ENCODE data around the gene TOX4. TPM values are rescaled to one million over a fixed set of nuclear protein-coding genes. Genes with fewer than 3 reads are reported as not detected.

The TOX4 gene
- total and polyA plus RNA-seq, 9 of the 15 experiments (the other 6 are each of a cell fraction or from before 2014, with no cell fraction given): 9.9 to 76.5 (median 41.0) TPM

DNA sequence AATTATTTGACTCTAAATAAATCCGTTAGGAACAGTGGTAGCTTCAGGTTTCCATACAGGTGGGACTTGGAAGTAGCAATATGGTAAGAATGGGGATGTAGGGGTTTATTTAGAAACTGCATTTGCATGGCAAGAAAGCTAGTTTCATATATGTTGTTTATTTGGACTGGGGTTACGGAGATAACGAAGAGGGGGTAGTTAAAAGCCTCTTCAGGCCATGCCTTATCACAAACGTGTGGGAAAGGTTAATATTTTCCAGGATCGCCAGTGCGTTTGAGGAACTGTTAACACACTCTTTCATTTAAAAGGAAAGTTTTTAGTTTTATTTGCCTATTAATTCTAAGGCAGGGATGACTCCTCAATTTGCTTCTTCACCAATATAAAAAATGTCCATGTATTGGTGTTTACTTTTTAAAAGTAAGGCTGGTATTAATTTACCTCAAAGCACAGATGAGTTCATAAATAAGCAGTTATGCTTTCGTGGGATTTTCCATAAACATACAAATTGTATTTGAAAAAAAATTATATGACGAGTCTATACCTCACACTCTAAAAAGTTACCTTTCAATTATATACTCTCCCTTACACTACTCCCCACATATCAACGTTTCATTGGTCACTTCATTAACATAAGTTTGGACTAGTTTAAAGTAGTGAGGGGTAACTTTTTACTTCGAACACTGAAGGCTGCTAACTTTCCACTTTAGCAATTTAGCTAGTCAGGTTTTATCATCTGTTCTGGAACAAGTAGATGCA is 1.1 kb upstream of the TOX4 start:
- POLR2A ChIA-PET: interaction anchor here (0.6 to 1.8 kb wide), 6 partner anchors 11 to 325 kb away, joined by 3 to 7 read pairs (median 4); partner anchors contain the start of gene CHD8
- TF ChIP-seq KLF13 (tag; IDR thresholded peaks at IDR 0.05; ENCODE audit: borderline replicate concordance, low read depth) (no peak), ASH1L (IDR thresholded peaks at IDR 0.05; ENCODE audit: borderline replicate concordance, low read depth, partially characterized antibody) (peak; percentile 23), U2AF1 (optimal IDR thresholded peaks at IDR 0.05; ENCODE audit: low read depth, low read length) (no peak), ZNF431 (CRISPR knock-in tag; IDR thresholded peaks at IDR 0.05) (no peak), NCOA6 (IDR thresholded peaks at IDR 0.05) (no peak), TAF1 (IDR thresholded peaks at IDR 0.05; ENCODE audit: control insufficient read depth, extremely low read depth, insufficient read depth, low read length, severe bottlenecking) (no peak), E2F6 (IDR thresholded peaks at IDR 0.05; ENCODE audit: borderline replicate concordance in 1 of 2, extremely low read depth in 1 of 2, insufficient read depth in 1 of 2, insufficient read length in 1 of 2, low read depth in 1 of 2, low read length in 1 of 2, poor library complexity in 1 of 2, severe bottlenecking in 1 of 2) (no peak), ARID1B (IDR thresholded peaks at IDR 0.05) (0 out of 2 replicates have a peak, but pooled peaks have one; percentile 14), REST (IDR thresholded peaks at IDR 0.05; ENCODE audit: borderline replicate concordance) (no peak), REST (CRISPR knock-in tag; IDR thresholded peaks at IDR 0.05; ENCODE audit: low read depth) (no peak), E2F3 (CRISPR knock-in tag; IDR thresholded peaks at IDR 0.05) (no peak), CCAR2 (IDR thresholded peaks at IDR 0.05; ENCODE audit: low read depth, low read length) (no peak)

More for the DNA sequence above, 1.1 kb upstream of the TOX4 start:
- Histone ChIP-seq H3K9me1 (ENCODE audit: control insufficient read depth, insufficient read depth, low read length) (no peaks in the 10 kb centered on the region), H3K4me3 (peak overlapping the region; percentile 74), H3K4me2 (ENCODE audit: insufficient read depth, low read length) (peak overlapping the region; percentile 85), H4K20me1 (replicated peaks; ENCODE audit: control insufficient read depth, insufficient read depth, low read length) (no peaks in the 10 kb centered on the region), H3K27ac (ENCODE audit: extremely low read depth, low read depth, low read length) (peak overlapping the region; percentile 60), H3K4me1 (replicated peaks in 1 of 2; ENCODE audit: control insufficient read depth in 2 of 2, insufficient read depth in 2 of 2, low read length in 2 of 2) (peaks cover 0 to 4% of the 10 kb centered on the region in 2 experiments; a peak in 1 of 5 replicates), H3K9ac (ENCODE audit: insufficient read depth in 1 of 2, low read depth in 2 of 2, low read length in 2 of 2) (peak overlapping the region; percentile 73 to 83; a peak in 3 of 4 replicates), H3K9me3 (replicated peaks; ENCODE audit: control insufficient read depth, insufficient read depth, low read depth, low read length) (no peaks in the 10 kb centered on the region), H3K27me3 (ENCODE audit: control insufficient read depth in 2 of 2, insufficient read depth in 2 of 2, low read length in 2 of 2) (no peaks in the 10 kb centered on the region), H3K36me3 (ENCODE audit: control insufficient read depth, insufficient read depth, low read length) (peaks cover 13% of the 10 kb centered on the region; the same call in 2 of the 3 replicates), H3K79me2 (ENCODE audit: control insufficient read depth, insufficient read depth, low read length) (peaks cover 29% of the 10 kb centered on the region), H2AFZ (ENCODE audit: low read depth, low read length) (peak overlapping the region; percentile 83)
- intact Hi-C loops (cut with micrococcal nuclease): loop anchor here (1.0 to 2.0 kb wide), 2 partner anchors 20 to 35 kb away; partner anchors contain the start of genes CHD8 and METTL3
- 2% methylated on average over 10 of the region's 10 CpGs for WGBS (ENCODE audit: insufficient coverage, low coverage, missing lambda C conversion rate)
- DNase-seq (ENCODE audit: extremely low read depth in 1 of 4, low spot score in 3 of 4) (peak in 3 of 4 experiments; percentile 8 to 22 (median 11)), FAIRE-seq (peak; percentile 54), ATAC-seq (peak; percentile 20)
- BruUV-seq (replicated peaks): TSS peak; percentile 73
- in situ Hi-C loops (cut with MboI): no loop called here
- CTCF ChIA-PET (ENCODE audit: low intra/inter-chr PET ratio): no interaction called here
